ENCODE data around the gene CCDC138.

- no peak for TF ChIP-seq GATA2 (IDR thresholded peaks at IDR 0.05; ENCODE audit: low read depth, low read length)
- TF ChIP-seq GATA3 (IDR thresholded peaks at IDR 0.05; ENCODE audit: low read depth, low read length): no peak
Observed at GRCh38 chr2:108910011-108910431, 123.5 kb downstream of the CCDC138 start.
